BJ (cell line): ENCODE data around the gene LAMTOR2. TPM values are rescaled to one million over a fixed set of nuclear protein-coding genes. Genes with fewer than 3 reads are reported as not detected.
A peak's percentile ranks its signal among the peaks of the same experiment; 100 is the strongest.

Experiments
- CTCF ChIA-PET: fragments of 350-600 bp; formaldehyde crosslinking; extraction: SDS; loops from one replicate; lab custom pipeline; 2021; ENCODE audit warnings: antibody characterized with exemption, inconsistent platforms; lab: Yijun Ruan, JAX
- POLR2A ChIA-PET: fragments of 300-600 bp; sonication (Branson Sonifier 250); formaldehyde crosslinking; extraction: SDS; loops from one replicate; lab custom pipeline; 2021; ENCODE audit warnings: antibody characterized with exemption; lab: Charles Lee
- DNase-seq: peaks from one replicate; pipeline ENCODE4 v3.0.0-alpha.2; 2011; ENCODE audit warnings: low read depth
- H3K27me3 ChIP-seq: 2 replicates; pipeline ENCODE4 v1.6.0; 2011; ENCODE audit warnings: low read length; ENCODE audit not compliant: control insufficient read depth, insufficient read depth
- H3K36me3 ChIP-seq: 2 replicates; pipeline ENCODE4 v1.5.1; 2011; ENCODE audit warnings: low read length; ENCODE audit not compliant: control insufficient read depth, insufficient read depth
- H3K4me3 ChIP-seq: 2 replicates; pipeline ENCODE4 v1.5.1; 2011; ENCODE audit warnings: low read depth, mild to moderate bottlenecking, control low read depth, low read length
- polyA plus RNA-seq: library from polyadenylated mRNA; depleted of rRNA; stranded (reverse); fragments of >200 nt; gene quantifications from 2 replicates; pipeline ENCODE4 v1.2.3, GENCODE V29; 2011
- TF ChIP-seq, protein P1 (sequence below): IDR thresholded peaks from 2 replicates; pipeline ENCODE4 v1.5.1; 2011; ENCODE audit warnings: low read depth, mild to moderate bottlenecking, control low read depth, inconsistent platforms, low read length, moderate library complexity; ENCODE audit not compliant: insufficient read depth

The LAMTOR2 gene
- polyA plus RNA-seq, 1 experiment = 77.4 TPM

DNA sequence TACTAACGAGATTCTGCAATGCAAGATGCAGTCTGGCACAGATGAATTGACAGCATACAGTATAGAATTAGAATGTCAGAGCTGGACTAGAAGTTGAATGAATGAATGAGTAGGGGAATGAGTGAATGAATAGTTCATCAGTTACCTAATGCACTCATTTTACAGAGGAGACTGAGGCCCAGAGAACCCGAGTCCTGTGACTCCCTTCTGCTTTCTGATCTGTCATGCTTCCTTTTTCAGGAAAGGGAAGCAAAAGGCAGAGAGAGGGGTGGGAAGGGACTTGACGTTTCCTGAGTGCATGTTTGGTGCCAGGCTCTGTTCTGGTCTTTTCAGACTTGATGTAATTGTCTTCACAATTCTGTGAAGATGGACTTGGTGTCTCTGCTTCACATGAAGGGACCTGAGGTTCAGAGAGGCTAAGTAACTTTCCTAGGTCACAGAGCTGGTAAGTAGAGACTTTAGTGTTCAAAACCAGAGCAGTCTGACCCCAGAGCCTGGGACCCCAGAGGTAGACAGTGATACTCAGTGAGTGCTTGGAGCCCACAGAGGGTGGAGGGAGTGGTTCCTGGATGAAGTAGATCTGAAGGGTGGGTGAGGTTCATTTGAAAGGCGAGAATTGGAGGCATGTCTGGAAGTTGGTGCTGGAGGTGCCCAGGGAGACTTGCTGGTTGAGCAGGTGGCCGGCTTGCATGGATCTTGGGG is 35.7 kb downstream of the LAMTOR2 start:
- ChIA-PET POLR2A (no interaction called here), CTCF (interaction anchor here (1.1 to 27.9 kb wide), 13 partner anchors 10 to 229 kb away, joined by 3 to 983 read pairs (median 7); partner anchors contain the start of genes LMNA and SEMA4A)
- Histone ChIP-seq H3K27me3 (no peaks in the 10 kb centered on the region), H3K4me3 (no peak overlapping the region), H3K36me3 (no peaks in the 10 kb centered on the region)
- TF ChIP-seq, protein P1, sequence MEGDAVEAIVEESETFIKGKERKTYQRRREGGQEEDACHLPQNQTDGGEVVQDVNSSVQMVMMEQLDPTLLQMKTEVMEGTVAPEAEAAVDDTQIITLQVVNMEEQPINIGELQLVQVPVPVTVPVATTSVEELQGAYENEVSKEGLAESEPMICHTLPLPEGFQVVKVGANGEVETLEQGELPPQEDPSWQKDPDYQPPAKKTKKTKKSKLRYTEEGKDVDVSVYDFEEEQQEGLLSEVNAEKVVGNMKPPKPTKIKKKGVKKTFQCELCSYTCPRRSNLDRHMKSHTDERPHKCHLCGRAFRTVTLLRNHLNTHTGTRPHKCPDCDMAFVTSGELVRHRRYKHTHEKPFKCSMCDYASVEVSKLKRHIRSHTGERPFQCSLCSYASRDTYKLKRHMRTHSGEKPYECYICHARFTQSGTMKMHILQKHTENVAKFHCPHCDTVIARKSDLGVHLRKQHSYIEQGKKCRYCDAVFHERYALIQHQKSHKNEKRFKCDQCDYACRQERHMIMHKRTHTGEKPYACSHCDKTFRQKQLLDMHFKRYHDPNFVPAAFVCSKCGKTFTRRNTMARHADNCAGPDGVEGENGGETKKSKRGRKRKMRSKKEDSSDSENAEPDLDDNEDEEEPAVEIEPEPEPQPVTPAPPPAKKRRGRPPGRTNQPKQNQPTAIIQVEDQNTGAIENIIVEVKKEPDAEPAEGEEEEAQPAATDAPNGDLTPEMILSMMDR = no peak
- DNase-seq = no peak

DNA sequence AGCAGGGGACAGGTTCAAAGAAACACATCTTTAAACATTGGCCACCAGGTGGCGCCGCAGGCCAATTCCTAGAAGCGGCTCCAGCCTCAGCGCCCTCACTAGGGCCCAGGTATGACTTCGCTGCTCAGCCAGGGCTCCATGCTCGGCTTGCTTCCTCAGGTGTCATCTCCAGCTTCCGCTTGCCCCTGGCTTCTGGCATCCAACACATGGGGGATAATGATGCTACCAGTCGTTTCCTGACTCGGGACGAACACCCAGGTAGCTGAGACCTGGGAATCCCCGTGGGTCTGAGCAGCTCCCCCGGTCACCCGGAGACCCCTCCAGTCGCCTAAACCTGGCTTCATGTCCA is 36.2 kb downstream of the LAMTOR2 start:
- TF ChIP-seq, protein P1 = peak; percentile 72
- POLR2A ChIA-PET = no interaction called here
- CTCF ChIA-PET = interaction anchor here (0.6 to 27.9 kb wide), 16 partner anchors 9 to 268 kb away, joined by 3 to 983 read pairs (median 6); partner anchors contain the start of gene LMNA
- Histone ChIP-seq H3K4me3 (no peak overlapping the region), H3K36me3 (no peaks in the 10 kb centered on the region; the same call in 1 of the 2 replicates), H3K27me3 (no peaks in the 10 kb centered on the region)
- no peak for DNase-seq

GRCh38 chr1:156091610-156092009 is 37.0 kb downstream of the LAMTOR2 start:
- TF ChIP-seq, protein P1 = no peak
- no peak for DNase-seq
- Histone ChIP-seq H3K4me3 (no peak overlapping the region), H3K27me3 (no peaks in the 10 kb centered on the region), H3K36me3 (no peaks in the 10 kb centered on the region; the same call in 1 of the 2 replicates)
- POLR2A ChIA-PET = no interaction called here
- CTCF ChIA-PET = interaction anchor here (0.7 to 27.9 kb wide), 14 partner anchors 8 to 268 kb away, joined by 3 to 983 read pairs (median 6); partner anchors contain the start of gene LMNA

DNA sequence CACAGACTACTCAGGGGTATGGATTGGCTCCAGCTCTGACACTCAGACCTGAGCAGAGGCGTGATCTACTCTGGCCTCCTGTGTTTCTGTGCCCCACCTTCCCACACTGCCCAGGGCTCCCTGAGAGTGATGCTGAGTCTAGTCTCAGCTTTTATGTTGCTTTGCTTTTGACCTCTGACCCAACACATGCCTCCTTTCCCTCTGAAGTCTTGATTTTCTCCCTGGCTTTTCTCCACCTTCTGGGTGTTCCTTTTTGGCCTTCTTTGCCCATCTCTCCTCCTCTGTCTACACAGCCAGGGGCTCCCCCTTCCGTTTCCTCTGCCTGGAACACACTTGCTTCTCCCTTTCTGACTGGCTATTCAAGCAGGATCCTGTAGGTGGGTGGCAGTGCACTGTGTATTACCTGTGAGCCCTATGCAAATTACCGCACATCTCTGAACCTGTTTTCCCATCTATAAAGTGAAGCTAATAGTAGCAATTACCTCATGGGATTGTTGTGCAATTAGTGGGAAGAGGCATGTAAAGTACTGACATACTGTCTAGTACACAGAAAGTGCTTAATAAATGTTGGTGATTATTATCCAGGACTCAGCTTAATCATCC is 41.4 kb downstream of the LAMTOR2 start:
- TF ChIP-seq, protein P1 = no peak
- H3K27me3 ChIP-seq = no peaks in the 10 kb centered on the region
- no peaks in the 10 kb centered on the region; the same call in 1 of the 2 replicates for H3K36me3 ChIP-seq
- POLR2A ChIA-PET = no interaction called here
- no peak overlapping the region for H3K4me3 ChIP-seq
- CTCF ChIA-PET = interaction anchor here (0.5 to 27.9 kb wide), 20 partner anchors 8 to 247 kb away, joined by 3 to 983 read pairs (median 5); partner anchors contain the start of genes LMNA, PAQR6 and SLC25A44
- no peak for DNase-seq
